GM19438 (cell line): Measurements from ENCODE around the gene NDUFA8.

Experiments
- ATAC-seq: cut with Tn5 transposase; IDR thresholded peaks from one replicate; pipeline ENCODE4 v1.9.1; 2021; ENCODE audit warnings: low read depth; ENCODE audit not compliant: unreplicated experiment

The NDUFA8 gene

DNA sequence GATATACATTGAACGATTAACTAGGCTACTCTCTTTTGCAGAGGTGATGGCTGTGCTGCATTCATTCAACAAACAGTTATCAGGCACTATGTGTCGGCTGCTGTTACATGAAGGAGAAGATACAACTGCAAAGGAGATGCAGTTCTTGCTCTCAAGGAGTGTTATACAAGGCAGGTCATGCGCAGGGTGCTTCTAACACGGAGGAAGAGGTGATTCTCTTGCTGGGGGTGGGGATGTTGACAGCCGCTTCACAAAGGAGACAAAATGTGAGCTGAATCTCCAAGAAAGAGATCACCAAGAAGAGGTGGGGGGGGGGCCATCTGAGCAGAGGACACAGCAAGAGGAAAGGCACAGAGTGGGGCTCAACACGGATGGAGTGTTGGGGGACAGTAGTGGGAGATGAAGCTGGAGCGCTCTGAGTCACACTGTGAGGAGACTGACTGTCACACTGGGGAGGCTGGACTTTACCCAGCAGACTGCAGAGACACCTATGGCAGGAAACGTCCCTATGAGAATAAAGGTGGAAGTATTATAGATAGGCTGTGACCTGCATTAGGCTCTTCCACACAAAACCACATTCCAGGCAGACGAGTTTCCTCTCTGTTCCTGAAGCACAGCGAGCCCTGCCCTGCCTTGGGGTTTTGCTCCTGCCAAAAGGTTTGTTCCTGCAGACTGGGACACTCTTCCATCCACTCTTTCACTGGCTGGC, 20.9 kb downstream of the NDUFA8 start:
- ATAC-seq: no peak

DNA sequence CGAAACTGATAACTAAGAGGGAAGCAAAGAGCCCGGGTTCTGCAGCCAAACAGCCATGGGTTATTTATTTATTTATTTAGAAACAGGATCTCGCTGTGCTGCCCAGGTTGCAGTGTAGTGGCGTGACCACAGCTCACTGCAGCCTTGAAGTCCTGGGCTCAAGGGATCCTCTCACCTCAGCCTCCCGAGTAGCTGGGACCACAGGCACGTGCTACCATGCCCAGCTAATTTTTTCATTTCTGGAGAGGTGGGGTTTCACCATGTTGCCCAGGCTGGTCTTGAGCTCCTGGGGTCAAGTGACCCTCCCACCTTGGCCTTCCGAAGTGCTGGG, 24.1 kb downstream of the NDUFA8 start:
- no peak for ATAC-seq

DNA sequence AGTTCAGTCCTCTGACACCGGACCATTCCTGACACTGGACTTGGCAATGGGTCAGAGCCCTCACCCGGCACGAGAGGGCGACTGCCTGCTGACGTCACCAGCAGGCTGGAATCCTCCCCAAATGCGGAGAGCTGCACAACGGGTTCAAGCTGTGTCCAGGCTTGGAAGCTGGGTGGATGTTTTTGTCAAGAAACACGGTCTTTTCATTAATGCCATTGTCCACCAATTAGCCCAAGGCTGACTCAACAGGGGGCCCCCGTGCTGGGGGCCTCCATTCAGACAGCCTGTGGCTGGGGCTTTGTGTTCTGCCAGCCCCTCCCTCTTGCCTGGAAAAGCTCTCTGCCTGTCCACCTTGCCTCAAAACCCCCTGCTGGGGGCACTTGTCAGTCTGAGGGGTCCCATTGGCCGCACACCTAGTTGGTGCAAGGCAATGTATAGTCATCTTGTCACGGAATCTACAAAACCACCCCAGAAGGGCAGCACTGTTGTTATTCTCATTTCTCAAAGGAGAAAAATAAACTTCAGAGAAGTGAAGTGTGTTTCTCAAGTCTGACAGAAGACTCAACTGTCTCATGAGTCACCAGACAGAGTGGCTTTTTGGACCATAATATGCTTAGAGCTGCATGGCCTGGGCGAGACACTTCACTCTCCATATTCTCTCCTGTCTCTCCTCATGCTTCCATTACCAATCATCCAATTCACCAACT, 24.6 kb downstream of the NDUFA8 start:
- ATAC-seq: no peak

DNA sequence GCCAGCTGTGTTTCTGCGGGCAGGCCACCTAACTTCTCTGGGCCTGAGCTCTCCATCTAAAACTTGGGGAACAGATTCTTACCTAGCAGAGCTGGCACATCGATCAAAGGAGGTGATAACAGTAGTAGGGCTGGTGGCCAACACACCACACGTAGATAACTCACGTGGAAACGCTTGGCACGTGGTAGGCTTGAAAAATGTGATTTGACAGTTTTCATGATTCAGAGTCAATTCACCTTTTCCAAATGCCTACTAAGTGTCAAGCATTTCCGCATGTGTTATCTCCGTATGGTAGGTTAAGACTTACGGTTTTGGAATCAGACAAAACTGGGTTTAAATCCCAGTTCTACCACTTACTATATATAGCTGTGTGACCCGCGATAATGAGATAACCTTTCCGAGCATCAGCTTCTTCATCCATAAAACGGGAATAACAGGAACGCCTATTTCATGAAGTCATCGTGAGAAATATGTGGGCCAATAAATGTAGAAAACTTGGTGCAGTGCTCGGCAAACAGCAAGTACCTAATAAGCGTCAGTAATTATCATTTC, 25.5 kb downstream of the NDUFA8 start:
- ATAC-seq: no peak

DNA sequence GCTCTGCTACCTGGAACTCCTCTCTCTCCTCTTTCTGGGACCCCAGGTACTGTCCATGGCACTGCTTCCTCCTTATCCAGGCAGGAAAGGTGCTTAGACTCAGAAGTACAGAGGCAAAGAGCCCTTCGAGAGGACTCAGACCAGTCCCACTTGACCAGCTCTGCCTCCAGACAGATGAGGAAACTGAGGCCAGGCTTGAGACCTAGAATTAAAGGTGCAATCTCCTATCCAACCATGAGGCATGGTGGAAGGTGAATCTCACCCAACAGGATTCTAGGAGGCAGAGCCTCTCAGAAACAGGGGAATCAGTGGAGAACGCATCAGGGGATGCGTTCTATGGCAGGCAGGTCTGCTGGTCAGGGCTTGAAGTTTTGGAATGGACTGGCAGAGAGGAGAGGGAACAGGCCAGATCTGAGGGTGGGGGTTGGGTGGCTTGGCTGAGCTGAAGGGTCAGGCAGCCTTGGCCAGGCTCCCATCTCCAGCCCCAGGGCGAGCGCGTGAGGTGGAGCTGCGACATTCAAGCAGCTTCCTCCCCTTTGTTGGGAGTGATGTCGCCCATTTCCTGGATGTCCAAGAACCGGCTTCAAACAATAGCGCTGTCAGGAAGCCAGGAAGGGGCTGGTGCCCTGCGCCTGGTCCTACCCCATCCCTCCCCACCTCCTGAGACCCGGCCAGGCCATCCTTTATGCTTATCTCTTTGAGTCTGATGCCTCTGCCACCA, 26.2 kb downstream of the NDUFA8 start:
- ATAC-seq: no peak

DNA sequence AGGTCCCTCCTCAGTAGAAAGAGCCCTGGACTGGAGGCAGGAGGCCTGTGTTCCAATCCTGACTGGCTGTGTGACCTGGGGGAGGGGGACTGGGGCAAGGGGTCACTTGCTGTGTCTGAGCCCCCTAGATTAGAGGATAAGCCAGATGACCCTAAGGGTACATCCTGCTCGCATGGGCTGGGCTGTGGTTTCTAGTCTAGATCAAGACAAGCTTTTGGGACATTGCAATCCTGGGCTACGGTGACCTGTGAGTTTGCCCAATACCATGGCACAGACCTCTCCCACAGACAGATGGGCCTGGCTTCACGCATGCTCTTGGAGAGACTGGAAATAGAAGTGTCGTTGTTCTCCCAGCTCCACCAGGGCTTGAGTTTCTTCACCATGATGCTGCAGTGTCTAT, 27.0 kb downstream of the NDUFA8 start:
- ATAC-seq: no peak

DNA sequence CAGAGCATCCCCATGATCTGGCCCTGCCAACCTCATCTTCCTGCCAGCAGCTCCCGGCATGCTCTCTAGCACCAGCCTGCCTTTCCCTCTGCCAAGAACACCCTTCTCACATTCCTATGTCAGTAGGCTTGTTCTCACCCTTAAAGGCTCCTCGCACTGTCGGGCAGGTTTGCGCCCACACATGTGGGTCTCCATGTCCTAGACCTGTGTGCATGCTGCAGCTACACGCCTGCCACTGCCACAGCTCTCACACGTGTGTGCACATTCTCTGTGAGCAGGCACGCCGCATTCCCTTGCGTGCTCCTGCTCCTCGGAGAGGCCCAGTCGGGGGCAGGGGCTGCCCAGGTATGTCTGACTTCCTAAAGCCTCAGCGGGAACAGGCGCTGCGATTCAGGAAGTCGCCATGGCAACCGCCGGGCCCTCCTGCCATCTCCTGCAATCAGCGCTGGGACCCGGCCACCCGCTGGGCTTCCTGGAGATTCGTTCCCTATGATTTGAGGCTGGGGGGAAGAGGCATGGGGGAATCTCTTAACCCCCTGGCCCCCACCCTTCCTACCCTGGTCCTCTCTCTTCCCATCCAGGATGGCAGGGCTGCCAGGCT, 28.1 kb downstream of the NDUFA8 start:
- ATAC-seq: no peak

DNA sequence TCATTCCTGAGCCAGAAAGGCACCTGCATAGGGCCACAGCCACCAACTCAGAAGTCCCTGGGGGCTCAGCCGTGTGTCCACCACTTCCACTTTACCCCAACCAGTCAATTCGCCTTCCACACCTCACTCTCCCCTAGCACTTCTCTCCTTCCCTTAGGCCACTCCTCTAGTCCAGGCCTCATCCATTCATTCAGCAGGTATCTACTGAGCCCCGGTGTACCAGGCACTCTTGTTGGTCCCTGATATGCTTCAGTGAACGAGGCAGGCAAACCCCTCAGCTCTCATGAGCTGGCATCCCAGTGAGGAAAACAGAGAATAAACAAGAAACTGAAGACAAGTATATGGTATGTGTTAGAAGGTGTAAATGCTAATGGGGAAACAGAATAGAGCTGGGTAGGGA, 28.7 kb downstream of the NDUFA8 start:
- ATAC-seq: no peak

DNA sequence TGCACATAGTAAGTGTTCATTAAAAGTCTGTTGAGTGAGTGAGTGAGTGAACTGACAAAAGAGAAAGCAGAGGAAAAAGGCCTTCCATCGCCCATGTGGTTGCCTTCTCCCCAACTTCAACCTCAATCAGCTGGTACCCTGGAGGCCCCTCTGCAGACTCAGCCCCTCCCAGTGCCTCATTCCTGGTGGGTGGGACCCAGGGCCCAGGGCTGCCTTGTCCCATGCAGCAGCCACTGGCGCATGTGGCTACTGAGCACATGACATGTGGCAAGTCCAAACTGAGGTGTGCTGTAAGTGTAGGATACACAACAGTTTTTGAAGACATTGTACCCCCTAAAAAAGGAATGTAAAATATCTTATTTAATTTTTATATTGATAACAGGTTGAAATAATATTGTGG, 29.6 kb downstream of the NDUFA8 start:
- ATAC-seq: no peak

DNA sequence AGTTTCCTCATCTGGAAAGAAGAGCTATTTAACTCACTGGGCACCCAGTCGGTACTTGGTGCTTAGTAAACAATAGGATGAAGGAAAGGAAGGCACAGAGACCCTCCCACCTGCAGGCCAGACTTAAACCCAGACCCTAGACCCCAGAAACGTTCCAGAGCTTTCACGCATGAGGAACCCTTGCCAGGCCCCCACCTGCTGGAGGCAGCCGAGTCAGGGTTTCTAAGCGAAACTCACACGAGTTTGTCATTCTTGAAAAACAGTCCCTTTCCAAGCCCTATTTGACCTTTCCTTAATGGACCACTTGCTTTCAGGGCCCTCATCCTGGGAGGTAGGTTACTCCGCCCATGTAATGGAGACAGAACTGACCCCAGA, 30.6 kb downstream of the NDUFA8 start:
- ATAC-seq: no peak

DNA sequence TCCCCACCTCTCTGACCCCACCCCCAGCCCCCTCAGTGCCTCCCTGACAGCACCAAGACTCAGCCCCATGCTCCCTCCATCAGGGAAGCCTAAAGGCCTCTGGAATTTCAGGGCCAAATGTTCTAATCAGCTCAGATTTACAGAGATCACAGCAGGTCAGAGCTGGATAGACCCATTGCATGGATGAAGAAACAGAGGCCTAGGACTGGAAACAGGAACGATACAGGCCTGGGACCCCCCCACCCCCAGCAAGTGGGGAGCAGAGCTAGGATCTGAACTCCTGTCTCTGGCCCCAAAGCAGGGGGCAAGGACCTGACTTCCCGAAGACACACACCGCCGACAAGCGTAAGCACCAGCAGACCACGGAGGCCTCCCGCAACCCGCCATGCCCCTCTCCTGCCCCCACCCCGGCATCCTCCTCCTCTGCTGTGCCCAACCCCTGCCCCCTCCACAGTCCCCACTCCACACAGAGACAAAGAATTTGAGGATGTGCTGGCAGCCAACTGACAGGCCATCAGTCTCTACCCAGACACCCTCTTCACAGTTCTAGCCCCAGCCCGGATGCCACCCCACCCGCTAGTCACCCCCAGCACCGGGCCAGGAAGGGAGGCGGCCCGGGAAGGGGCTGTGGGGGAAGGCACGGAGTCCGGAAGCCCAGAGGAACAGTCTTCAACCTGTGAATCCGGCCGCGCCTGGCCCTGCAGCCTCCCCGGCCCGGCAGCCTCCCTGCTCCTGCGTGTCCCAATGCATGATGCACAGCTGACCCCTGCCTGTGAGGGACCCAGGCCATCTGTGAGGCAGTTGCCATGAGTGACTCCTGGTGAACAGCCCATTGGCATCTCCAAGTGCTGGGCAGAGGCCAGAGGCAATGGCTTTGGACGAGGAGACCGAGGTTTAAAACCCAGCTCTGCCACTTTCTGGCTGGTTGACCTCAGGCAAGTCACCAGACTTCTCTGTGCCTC, 31.3 kb downstream of the NDUFA8 start:
- no peak for ATAC-seq

DNA sequence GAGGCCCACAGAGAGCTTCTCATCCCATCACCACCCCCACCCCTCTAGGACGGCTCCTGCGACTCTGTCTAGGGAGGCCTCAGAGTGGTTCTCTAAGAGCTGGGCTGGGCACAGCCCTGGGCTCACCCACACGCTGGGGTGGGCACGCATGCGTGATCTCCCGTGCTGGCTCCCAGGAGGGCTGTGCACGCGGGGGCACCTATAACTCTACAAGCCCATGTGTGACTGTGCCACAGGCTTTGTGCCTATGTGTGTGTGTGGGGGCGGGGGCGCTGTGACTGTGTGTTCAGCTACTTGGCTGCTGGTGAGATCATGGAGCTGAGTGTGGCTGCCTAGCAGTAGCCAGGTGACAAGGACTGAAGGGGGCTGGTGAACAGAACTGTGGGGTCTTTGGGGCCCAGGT, 32.2 kb downstream of the NDUFA8 start:
- ATAC-seq: no peak

DNA sequence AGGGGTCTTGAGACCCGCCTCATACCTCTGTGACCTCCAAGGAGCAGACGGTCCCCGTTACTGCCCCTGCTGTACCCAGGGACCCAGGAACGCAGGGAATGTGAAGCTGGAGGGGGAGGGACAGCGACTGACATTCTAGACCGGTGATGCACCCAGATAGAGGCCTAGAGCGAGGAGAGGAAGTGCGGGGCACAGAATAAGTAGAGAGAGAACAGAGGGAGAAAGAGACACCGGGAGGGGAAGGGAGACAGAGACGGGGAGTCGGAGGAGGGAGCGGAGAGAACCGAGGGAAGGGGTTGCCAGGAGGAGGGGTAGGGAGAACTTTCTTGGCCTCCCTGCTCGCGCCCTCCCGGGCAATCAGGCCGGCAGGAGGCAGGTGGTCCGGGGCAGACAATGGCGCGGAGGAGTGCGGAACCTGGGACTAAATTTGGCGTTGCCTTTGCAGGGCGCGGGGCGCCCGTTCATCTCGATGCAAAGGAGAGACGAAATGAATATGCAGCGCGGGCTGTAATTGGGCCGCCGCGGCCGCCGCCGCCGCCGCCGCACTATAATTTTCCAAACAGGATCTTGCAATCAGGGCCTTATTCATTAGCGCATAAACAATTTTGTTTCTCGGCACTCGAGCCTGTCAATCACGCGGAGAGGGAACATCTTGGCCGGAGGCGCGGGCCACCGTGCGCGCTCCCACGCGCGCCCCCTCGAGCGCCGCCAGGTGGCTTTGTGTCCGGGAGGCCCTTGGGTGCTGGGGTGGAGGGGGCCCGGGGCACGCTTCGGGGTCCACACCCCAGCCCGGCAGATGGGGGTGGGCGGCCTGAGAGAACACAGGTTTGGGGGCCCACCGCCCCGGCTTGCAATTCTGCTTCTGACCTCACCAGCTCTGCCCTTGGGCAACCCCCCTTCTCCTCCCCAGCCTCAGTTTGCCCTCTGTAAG, 33.0 kb downstream of the NDUFA8 start:
- ATAC-seq: no peak

DNA sequence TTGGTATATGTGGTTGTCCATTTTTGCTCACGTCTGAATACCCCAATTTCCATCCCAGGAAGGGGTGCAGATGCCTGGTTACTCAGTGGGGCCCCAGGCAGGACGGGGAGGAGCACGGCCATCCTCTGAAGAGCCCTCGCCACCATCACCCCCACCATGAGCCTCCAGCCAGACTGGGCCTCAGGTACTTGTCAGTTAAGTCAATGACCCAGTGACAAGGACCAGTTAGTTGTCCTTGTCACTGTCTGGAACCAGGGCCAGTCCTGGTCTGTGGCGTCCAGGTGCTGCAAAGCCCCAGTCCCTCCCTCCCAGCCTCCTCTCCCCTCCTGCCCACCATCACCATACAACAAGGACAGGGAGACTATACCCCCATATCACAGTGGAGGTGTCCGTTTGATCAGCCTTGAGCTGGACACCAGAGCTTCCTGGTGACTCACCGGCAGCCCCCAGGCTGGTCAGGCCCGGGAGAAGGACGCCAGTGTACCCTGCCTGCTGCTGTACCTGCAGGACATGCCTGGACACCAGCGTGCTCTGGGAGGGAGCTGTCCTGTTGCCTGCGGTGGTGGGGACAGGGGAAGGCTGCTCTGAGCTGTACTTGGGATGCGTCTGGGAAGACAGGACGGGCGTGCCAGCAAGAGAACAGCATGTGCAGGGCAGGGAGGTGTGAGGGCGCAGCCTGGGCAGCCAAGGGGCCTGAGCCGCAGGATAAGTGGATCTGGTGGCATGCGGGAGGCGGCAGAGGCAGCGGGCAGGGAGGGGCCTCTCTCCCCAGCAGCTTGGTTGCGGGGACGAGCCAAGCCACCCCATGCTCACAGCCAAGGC, 33.9 kb downstream of the NDUFA8 start:
- ATAC-seq: no peak

DNA sequence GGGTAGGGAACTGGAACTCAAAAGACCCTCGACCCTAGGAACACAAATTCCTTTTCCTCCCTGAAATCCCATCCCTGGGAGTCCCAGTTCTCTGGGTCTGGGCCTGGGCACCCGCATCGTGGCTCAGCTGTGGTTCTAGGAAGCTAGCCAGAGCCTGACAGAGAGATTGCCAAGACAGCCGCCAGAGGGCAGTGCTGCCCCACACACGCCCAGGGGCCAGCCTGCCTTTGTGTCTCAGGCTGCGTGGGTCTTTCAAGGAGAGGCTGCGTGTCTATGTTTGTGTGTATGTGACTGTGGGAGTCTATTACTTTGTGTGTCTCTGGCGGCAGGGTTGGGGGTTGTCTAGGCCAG, 34.4 kb downstream of the NDUFA8 start:
- no peak for ATAC-seq

DNA sequence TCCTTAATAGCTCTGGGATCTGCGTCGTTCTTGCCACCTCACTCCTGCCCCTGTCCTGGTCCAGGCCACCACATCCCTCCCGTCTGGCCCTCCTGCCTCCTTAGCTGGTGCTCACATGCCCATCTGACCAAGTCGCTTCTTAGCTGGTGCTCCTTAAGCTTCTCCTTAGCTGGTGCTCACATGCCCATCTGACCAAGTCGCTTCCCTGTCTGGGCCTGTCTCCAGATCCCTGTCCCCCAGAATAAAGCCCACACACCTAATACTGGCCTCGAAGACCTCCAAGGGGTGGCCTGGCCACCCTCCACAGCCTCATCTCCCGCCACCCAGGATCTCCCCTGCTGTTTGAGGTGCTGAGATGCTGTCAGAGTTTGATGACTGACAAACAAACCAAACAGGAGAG, 35.1 kb downstream of the NDUFA8 start:
- ATAC-seq: no peak

DNA sequence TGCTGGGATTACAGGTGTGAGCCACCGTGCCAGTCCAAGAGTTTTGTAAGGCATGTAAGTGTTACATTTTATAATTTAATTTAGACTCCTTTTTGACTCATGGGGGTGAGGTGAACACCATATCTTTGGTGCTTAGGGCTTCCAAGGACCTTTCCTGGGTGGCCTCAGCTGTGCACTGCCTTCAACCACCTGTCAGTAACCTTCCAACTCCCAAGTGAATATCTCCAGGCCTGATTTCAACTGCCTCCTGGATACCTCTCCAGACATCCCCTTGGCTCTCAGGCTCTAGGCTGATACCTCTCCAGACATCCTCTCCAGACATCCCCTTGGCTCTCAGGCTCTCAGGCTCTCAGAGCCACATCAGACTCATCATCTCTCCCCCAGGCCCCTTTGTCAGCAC, 35.5 kb downstream of the NDUFA8 start:
- no peak for ATAC-seq

DNA sequence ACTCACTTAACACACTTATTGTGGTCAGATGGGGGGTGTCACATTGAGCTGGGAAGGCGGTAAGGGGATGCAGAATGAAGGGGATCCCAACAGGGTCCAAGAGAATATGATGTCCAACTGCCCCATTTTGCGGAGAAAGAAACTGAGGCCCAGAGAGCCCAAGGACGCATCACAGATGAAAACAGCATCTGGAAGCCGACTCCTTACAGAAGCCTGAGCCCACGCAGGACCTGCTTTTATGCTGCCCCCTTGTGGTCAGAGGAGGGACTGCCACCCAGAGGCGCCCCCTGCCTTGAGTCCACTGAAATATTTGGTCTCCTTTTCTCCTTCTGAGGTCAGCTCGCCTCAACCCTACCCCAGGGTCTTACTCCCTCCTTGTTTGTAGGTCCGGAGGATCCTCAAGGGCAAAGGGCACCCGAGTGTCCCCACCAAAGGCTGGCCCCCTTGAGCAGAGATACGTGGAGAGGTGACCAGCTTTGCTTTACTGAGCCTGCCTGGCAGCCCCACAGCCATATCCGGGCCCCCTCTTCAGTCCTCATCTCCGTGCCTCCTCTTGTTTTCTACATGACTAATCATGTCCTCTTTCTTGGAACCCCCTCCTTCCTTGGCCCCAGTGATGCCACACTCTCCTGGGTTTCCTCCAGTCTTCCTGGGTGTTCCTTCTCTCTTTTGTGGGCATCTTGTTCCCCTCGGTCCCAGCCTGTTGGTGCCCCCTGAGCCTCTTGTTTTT, 36.5 kb downstream of the NDUFA8 start:
- ATAC-seq: no peak
